Coronary artery (tissue), 2 donors: ENCODE results near the gene BRK1.

Experiments
- DNase-seq: peaks from one replicate; pipeline ENCODE4 v3.0.0-alpha.2; 2017; ENCODE audit warnings: low spot score
- H3K27ac ChIP-seq, 2 donors: fragments of 200-600 bp; sonication (generic); one replicate each; pipeline ENCODE4 v1.5.1; 2016 to 2019
- H3K4me3 ChIP-seq: fragments of 200-600 bp; sonication (generic); 2 replicates; pipeline ENCODE4 v1.5.1; 2016; ENCODE audit warnings: mild to moderate bottlenecking, moderate library complexity
- TF ChIP-seq, protein P1 (sequence below): fragments of 200-600 bp; sonication (generic); IDR thresholded peaks from one replicate; pipeline ENCODE4 v1.5.1; 2019; ENCODE audit warnings: antibody characterized with exemption

The BRK1 gene

DNA sequence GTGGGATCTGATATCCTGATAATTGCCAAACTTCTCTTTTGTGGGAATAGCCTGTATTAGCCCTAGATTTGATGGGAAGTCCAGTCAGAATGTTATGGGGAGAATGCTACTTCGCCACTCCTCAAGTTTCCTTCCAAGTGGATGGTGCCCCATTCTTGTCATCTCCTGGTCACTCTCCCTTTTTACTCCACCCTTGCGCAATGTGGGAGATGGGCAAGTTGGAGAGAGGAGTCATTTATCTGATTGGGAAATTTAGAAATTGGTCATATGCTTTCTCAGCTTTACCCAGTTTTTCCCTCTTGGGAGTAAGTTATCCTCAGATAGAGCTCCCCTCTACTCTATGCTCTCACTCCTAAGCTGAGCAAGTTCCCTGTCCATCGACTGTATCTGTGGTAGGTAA, 21.8 kb upstream of the BRK1 start:
- TF ChIP-seq, protein P1, sequence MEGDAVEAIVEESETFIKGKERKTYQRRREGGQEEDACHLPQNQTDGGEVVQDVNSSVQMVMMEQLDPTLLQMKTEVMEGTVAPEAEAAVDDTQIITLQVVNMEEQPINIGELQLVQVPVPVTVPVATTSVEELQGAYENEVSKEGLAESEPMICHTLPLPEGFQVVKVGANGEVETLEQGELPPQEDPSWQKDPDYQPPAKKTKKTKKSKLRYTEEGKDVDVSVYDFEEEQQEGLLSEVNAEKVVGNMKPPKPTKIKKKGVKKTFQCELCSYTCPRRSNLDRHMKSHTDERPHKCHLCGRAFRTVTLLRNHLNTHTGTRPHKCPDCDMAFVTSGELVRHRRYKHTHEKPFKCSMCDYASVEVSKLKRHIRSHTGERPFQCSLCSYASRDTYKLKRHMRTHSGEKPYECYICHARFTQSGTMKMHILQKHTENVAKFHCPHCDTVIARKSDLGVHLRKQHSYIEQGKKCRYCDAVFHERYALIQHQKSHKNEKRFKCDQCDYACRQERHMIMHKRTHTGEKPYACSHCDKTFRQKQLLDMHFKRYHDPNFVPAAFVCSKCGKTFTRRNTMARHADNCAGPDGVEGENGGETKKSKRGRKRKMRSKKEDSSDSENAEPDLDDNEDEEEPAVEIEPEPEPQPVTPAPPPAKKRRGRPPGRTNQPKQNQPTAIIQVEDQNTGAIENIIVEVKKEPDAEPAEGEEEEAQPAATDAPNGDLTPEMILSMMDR, result no peak
- no peak for DNase-seq

DNA sequence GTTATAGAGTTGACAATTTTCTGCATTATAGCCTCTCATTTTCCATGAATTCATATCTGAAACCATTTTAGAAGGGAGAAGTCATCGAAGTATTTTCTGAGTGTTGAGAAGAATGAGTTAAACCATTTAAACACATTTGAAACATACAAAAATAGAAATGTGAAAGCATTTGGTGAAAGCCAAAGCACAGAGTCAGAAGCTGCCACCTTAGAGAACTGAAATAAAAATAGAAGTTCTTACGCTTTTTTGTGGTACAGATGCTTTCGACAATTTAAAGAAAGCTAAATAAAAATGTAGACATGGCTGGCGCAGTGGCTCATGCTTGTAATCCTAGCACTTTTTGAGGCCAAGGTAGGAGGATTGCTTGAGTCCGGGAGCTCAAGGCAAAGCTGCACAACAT, 16.4 kb upstream of the BRK1 start:
- TF ChIP-seq, protein P1, result no peak

More for the DNA sequence above, 21.8 kb upstream of the BRK1 start:
- Histone ChIP-seq H3K4me3 (no peak overlapping the region), H3K27ac (no peak overlapping the region)

DNA sequence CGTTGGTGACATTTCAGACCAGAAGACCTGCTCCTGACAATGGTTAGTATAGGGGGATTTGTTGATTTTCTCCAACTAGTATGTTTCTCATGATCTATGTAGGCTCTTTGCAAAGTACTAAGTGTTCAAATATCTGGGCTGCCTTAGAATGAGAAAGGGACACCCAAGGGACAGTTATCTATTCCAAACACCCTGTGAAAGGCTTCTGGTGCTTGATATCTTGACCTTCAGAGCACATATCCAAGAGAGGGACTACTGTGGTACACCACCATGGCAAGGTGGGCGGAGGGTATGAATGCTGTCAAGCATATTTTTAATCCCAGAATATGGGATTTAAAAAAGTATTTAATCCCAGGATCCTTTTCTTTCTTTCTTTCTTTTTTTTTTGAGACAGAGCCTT, 8.6 kb upstream of the BRK1 start:
- TF ChIP-seq, protein P1, result no peak
- H3K4me3 ChIP-seq, result no peak overlapping the region
- H3K27ac ChIP-seq, result no peak overlapping the region
- no peak for DNase-seq

More for the DNA sequence above, 16.4 kb upstream of the BRK1 start:
- no peak overlapping the region for H3K27ac ChIP-seq
- no peak overlapping the region for H3K4me3 ChIP-seq
- no peak for DNase-seq

DNA sequence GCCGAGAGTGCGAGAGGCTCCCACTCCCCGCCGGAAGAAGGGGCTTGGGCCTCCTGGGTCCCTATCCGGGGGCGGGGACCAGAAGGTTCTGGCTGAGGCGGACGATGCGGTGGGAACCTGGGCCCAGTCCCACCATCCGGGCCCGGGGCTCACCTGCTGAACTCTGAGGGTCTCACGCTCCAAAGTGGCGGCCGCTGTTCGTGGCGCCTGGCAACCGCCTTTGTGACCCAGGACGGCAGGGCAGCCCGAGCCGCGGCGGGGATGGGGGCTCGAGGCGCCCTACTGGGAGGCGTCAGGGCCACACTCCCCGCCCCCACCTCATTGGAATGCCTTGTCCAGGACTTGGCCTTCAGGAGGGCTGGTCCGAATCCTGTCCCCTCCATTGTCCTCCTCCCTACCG, 7.4 kb upstream of the BRK1 start, which contains the start of gene FANCD2OS:
Gene FANCD2OS (minus strand): TSS at position 165 of the 400 bp plus-strand sequence. CDS start 3,481 bp downstream, outside the sequence.
- H3K27ac ChIP-seq, result no peak within 1 kb of the TSS
- H3K4me3 ChIP-seq, result no peak within 1 kb of the TSS
- TF ChIP-seq, protein P1, result no peak
- no peak for DNase-seq

DNA sequence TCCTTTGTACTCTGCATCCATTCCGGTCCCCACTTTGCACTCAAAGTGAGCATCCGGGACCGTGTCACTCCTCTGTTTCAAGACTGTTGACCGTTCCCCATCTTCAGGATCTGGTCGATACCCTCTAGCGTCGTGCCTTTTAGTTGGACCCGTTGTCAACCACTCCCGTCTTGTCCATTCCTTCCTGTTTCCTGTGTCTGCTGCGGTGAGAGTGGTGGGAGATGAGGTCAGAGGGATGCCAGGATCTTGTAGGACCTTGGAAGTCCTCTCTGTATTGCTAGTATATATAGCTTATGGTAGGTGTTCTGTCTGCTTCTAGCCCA, 624 bp downstream of the BRK1 start:
- DNase-seq, result no peak
- TF ChIP-seq, protein P1, result no peak
- H3K27ac ChIP-seq, result peak overlapping the region; percentile 66 to 87
- peak overlapping the region; percentile 79 for H3K4me3 ChIP-seq

DNA sequence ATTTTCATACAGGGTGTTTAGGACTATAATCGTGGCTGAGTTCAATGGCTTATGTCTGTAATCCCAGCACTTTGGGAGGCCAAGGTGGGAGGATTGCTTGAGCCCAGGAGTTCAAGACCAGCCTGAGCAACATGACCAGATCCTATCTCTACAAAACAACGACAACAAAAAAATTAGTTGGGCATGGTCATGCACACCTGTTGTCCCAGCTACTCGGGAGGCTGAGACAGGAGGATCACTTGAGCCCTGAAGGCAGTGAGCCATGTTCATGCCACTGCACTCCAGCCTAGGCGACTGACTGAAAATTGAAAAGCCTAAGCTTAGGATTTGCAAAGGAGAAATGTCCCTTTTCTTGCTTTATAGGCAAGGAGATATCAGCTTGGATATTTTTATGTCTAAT, 1.5 kb downstream of the BRK1 start:
- H3K27ac ChIP-seq, result no peak overlapping the region
- TF ChIP-seq, protein P1, result no peak
- no peak for DNase-seq
- peak overlapping the region; percentile 79 for H3K4me3 ChIP-seq

DNA sequence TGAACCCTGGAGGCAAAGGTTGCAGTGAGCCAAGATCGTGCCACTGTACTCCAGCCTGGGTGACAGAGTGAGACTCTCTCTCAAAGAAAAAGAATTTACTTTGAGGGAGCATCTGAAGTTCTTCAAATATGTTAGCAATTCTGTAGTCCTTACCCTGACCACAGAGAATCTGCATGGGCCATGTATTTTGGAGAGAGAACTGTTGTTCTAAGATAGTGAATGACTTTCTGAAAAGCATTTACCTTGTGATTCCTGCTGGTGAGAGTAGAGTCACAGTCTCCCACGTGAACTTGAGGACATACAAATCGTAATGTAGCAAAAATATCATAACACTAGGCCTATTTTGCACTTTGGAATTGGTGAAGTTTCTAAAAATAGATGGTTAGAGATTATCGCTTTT, 3.9 kb downstream of the BRK1 start:
- Histone ChIP-seq H3K27ac (no peak overlapping the region), H3K4me3 (no peak overlapping the region)
- no peak for DNase-seq
- TF ChIP-seq, protein P1, result no peak
